ENCODE data around the gene ZNF276. TPM values are rescaled to one million over a fixed set of nuclear protein-coding genes. Genes with fewer than 3 reads are reported as not detected.

Gene ZNF276
- total RNA-seq, 1 experiment from 2014 or later: 37.2 TPM

DNA sequence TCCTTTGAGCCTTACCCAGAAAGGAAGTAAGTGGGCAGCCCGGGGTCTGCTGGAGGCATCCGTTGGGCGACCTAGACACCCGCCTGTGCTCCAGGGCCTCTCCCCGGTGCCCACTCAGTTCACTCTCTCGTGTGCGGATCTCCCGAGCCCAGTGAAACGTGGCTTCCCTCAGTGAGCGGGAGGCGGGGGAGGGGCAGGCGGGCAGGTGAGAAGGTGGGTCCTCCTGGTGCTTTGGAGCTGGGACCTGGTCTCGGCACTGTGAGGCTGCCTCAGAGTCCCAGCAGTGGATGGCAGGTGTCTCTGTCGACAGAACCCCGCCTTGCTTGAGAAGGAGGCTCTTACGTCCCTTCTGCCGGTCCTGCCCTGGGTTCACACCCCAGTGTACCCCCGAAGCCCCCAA, 8.0 kb downstream of the ZNF276 start:
- ChIA-PET CTCF (no interaction called here), POLR2A (ENCODE audit: low non-redundant PET) (no interaction called here)
- H3K4me3 ChIP-seq (ENCODE audit: low read depth, low read length, poor library complexity, severe bottlenecking): no peak overlapping the region
- no peaks in the 10 kb centered on the region for H3K9me3 ChIP-seq (ENCODE audit: low read depth, low read length, poor library complexity, severe bottlenecking)
- no peak for DNase-seq (ENCODE audit: low spot score)
- intact Hi-C loops (cut with micrococcal nuclease; ENCODE audit: unreplicated experiment): no loop called here
- H3K27ac ChIP-seq (ENCODE audit: low read depth, low read length, poor library complexity, severe bottlenecking): no peak overlapping the region
- H3K36me3 ChIP-seq (ENCODE audit: insufficient read depth, low read length, poor library complexity, severe bottlenecking): peaks cover 72% of the 10 kb centered on the region
- no peaks in the 10 kb centered on the region for H3K27me3 ChIP-seq (replicated peaks; ENCODE audit: insufficient read depth, low read depth, low read length, poor library complexity)
- TF ChIP-seq, protein P1, sequence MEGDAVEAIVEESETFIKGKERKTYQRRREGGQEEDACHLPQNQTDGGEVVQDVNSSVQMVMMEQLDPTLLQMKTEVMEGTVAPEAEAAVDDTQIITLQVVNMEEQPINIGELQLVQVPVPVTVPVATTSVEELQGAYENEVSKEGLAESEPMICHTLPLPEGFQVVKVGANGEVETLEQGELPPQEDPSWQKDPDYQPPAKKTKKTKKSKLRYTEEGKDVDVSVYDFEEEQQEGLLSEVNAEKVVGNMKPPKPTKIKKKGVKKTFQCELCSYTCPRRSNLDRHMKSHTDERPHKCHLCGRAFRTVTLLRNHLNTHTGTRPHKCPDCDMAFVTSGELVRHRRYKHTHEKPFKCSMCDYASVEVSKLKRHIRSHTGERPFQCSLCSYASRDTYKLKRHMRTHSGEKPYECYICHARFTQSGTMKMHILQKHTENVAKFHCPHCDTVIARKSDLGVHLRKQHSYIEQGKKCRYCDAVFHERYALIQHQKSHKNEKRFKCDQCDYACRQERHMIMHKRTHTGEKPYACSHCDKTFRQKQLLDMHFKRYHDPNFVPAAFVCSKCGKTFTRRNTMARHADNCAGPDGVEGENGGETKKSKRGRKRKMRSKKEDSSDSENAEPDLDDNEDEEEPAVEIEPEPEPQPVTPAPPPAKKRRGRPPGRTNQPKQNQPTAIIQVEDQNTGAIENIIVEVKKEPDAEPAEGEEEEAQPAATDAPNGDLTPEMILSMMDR (conservative IDR thresholded peaks at IDR 0.05; ENCODE audit: low read depth, low read length): no peak
- TF ChIP-seq EZH2 (IDR thresholded peaks at IDR 0.05; ENCODE audit: borderline replicate concordance, low read depth, low read length, poor library complexity, severe bottlenecking): no peak
- no TSS peak for BruUV-seq (replicated peaks)
- no peaks in the 10 kb centered on the region for H3K4me1 ChIP-seq (ENCODE audit: insufficient read depth, low read length, poor library complexity, severe bottlenecking)

DNA sequence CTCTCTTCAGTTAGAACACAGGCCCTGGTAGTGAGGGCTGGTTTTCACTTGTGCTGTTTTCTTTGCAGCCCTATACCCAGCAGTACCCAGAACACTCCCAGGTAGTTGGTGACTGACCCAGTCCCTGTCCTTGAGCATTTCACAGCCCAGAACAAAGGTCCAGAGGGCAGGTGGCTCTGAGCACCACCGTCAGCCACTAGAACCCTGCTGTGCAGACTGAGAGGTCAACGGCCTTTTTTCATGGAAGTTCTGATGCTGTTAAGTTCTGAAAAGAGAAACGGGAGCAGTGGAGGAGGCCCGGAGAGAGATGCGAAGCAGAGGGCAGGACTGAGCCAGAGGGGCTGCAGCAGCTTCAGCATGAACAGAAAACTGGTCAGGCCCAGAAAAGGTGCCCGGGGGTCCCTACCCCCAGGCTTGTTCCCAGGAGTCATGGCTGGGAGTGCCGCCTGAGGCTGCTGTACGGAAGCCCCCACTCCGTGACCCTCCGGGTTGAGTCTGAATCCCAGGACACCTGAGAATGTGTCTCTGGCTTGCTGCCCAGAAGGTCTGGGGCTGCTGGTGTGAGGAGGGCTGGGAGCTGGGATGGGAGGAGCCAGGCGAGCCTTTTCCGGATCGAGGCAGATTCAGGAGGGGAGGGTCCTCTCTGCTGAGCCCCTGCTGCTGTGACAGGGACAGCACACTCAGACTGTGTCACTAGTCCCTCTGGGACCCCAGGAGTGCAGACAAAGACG, 8.7 kb downstream of the ZNF276 start:
- H3K27me3 ChIP-seq (replicated peaks; ENCODE audit: insufficient read depth, low read depth, low read length, poor library complexity): no peaks in the 10 kb centered on the region
- peaks cover 73% of the 10 kb centered on the region for H3K36me3 ChIP-seq (ENCODE audit: insufficient read depth, low read length, poor library complexity, severe bottlenecking)
- intact Hi-C loops (cut with micrococcal nuclease; ENCODE audit: unreplicated experiment): no loop called here
- peak; percentile 34 for DNase-seq (ENCODE audit: low spot score)
- H3K4me1 ChIP-seq (ENCODE audit: insufficient read depth, low read length, poor library complexity, severe bottlenecking): no peaks in the 10 kb centered on the region
- no peaks in the 10 kb centered on the region for H3K9me3 ChIP-seq (ENCODE audit: low read depth, low read length, poor library complexity, severe bottlenecking)
- ChIA-PET POLR2A (ENCODE audit: low non-redundant PET) (no interaction called here), CTCF (no interaction called here)
- no TSS peak for BruUV-seq (replicated peaks)
- no peak for TF ChIP-seq EZH2 (IDR thresholded peaks at IDR 0.05; ENCODE audit: borderline replicate concordance, low read depth, low read length, poor library complexity, severe bottlenecking)
- TF ChIP-seq, protein P1 (conservative IDR thresholded peaks at IDR 0.05; ENCODE audit: low read depth, low read length): no peak
- H3K4me3 ChIP-seq (ENCODE audit: low read depth, low read length, poor library complexity, severe bottlenecking): no peak overlapping the region
- H3K27ac ChIP-seq (ENCODE audit: low read depth, low read length, poor library complexity, severe bottlenecking): peak overlapping the region; percentile 54

DNA sequence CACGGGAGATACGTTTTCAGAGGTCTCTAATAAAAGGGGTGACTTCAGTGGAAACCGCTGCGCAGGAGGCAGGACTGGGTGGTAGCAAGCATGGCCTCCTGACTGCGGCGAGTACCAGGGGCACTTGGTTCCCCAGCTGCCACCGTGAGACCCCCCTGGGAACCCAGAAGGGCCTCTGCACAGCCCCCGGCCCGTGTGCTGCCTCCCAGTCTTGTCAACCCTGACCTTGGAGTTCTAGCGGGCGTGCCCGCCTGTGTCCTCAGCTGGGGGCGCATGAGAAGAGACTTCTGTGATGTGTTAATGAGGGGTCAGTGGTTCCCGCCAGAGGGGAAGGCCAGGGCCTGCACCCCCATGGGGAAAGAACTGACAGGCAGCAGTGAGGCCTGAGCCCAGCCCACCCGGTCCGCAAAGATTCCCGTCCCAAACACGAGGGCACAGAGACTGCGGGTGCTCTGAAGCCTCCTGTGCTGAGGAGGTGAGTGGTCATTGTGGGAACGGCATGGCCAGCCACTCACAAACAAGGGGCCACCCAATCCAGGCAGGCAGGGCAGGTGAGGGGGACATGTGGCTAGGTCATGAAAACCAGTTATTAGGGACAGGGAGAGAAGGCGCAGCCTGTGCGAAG, 9.4 kb downstream of the ZNF276 start:
- TF ChIP-seq, protein P1 (conservative IDR thresholded peaks at IDR 0.05; ENCODE audit: low read depth, low read length): no peak
- no peak for TF ChIP-seq EZH2 (IDR thresholded peaks at IDR 0.05; ENCODE audit: borderline replicate concordance, low read depth, low read length, poor library complexity, severe bottlenecking)
- H3K27me3 ChIP-seq (replicated peaks; ENCODE audit: insufficient read depth, low read depth, low read length, poor library complexity): no peaks in the 10 kb centered on the region
- ChIA-PET POLR2A (ENCODE audit: low non-redundant PET) (no interaction called here), CTCF (no interaction called here)
- H3K27ac ChIP-seq (ENCODE audit: low read depth, low read length, poor library complexity, severe bottlenecking): peak overlapping the region; percentile 54
- H3K9me3 ChIP-seq (ENCODE audit: low read depth, low read length, poor library complexity, severe bottlenecking): no peaks in the 10 kb centered on the region
- peaks cover 78% of the 10 kb centered on the region for H3K36me3 ChIP-seq (ENCODE audit: insufficient read depth, low read length, poor library complexity, severe bottlenecking)
- intact Hi-C loops (cut with micrococcal nuclease; ENCODE audit: unreplicated experiment): no loop called here
- H3K4me3 ChIP-seq (ENCODE audit: low read depth, low read length, poor library complexity, severe bottlenecking): no peak overlapping the region
- DNase-seq (ENCODE audit: low spot score): no peak
- no TSS peak for BruUV-seq (replicated peaks)
- no peaks in the 10 kb centered on the region for H3K4me1 ChIP-seq (ENCODE audit: insufficient read depth, low read length, poor library complexity, severe bottlenecking)
